Stimulated activated CD8-positive, alpha-beta memory T cell treated with anti-CD3 and anti-CD28 coated beads, Interleukin-4, amount 100 ng/mL, for 24 hours (primary cell): ENCODE measurements around the gene REPS1.

ENCODE experiments used
- DNase-seq: peaks from one replicate; pipeline ENCODE4 v3.0.0-alpha.2; 2020; ENCODE audit warnings: low read depth

REPS1 gene

GRCh38 chr6:138920906-138921305, 67.1 kb downstream of the REPS1 start:
- no peak for DNase-seq

GRCh38 chr6:138914701-138915100, 73.4 kb downstream of the REPS1 start:
- no peak for DNase-seq

GRCh38 chr6:138912308-138912707, 75.7 kb downstream of the REPS1 start:
- no peak for DNase-seq

- DNase-seq = no peak
These were observed 78.1 kb downstream of the REPS1 start for GRCh38 chr6:138909975-138910374.

- no peak for DNase-seq
These were observed 78.5 kb downstream of the REPS1 start for GRCh38 chr6:138909511-138909910.

- DNase-seq = no peak
These were observed 80.9 kb downstream of the REPS1 start for GRCh38 chr6:138907167-138907566.

GRCh38 chr6:138897031-138897430, 91.0 kb downstream of the REPS1 start:
- no peak for DNase-seq

- no peak for DNase-seq
These were observed 91.8 kb downstream of the REPS1 start for GRCh38 chr6:138896104-138896756.

- DNase-seq = no peak
These were observed 96.6 kb downstream of the REPS1 start for GRCh38 chr6:138891255-138891986.

- no peak for DNase-seq
These were observed 102.8 kb downstream of the REPS1 start for GRCh38 chr6:138885156-138885819.

- DNase-seq = no peak
These were observed 105.6 kb downstream of the REPS1 start for GRCh38 chr6:138882369-138883017.

- no peak for DNase-seq
These were observed 114.9 kb downstream of the REPS1 start for GRCh38 chr6:138873191-138873590.

GRCh38 chr6:138869398-138869797, 118.7 kb downstream of the REPS1 start:
- DNase-seq = no peak

- no peak for DNase-seq
These were observed 119.9 kb downstream of the REPS1 start for GRCh38 chr6:138868181-138868580.

- DNase-seq = no peak
These were observed 122.5 kb downstream of the REPS1 start for GRCh38 chr6:138865480-138866109.

GRCh38 chr6:138864343-138864890, 123.6 kb downstream of the REPS1 start:
- DNase-seq = no peak

GRCh38 chr6:138863321-138863720, 124.7 kb downstream of the REPS1 start:
- no peak for DNase-seq

GRCh38 chr6:138862456-138862855, 125.6 kb downstream of the REPS1 start:
- no peak for DNase-seq

- no peak for DNase-seq
These were observed 130.3 kb downstream of the REPS1 start for GRCh38 chr6:138857775-138858174.

- no peak for DNase-seq
These were observed 131.4 kb downstream of the REPS1 start for GRCh38 chr6:138856654-138857053.
